H1 (cell line): ENCODE measurements around the gene RASA1. TPM values are rescaled to one million over a fixed set of nuclear protein-coding genes. Genes with fewer than 3 reads are reported as not detected.

Experiments used
- CTCF ChIA-PET: fragments of 300-600 bp; sonication (Branson Sonifier 250); formaldehyde crosslinking; loops from one replicate; lab custom pipeline; 2021; ENCODE audit not compliant: partially characterized antibody; lab: Charles Lee
- POLR2A ChIA-PET: fragments of 300-600 bp; sonication (Branson Sonifier 250); formaldehyde crosslinking; loops from one replicate; lab custom pipeline; 2021; ENCODE audit warnings: inconsistent platforms; ENCODE audit not compliant: partially characterized antibody; lab: Charles Lee
- DNase-seq, 2 experiments: peaks; one replicate each; pipeline versions ENCODE4 v3.0.0 to v3.0.0-alpha.2; 2010 to 2022; ENCODE audit warnings: low spot score in 2 of 2, low read depth in 1 of 2, mixed read lengths in 1 of 2
- FAIRE-seq: peaks from 2 replicates; lab custom pipeline; 2011; peaks lifted over from hg19 to GRCh38; lab: Jason Lieb, UNC
- H2AFZ ChIP-seq: 2 replicates; pipeline ENCODE4 v1.8.1; 2012; ENCODE audit warnings: low read length, inconsistent platforms
- H2AK5ac ChIP-seq: 2 replicates; pipeline ENCODE4 v1.6.1; 2013; ENCODE audit warnings: low read depth, low read length
- H2BK120ac ChIP-seq: replicated peaks from 2 replicates; pipeline ENCODE3; 2013; ENCODE audit warnings: low read depth, low read length, inconsistent platforms
- H2BK12ac ChIP-seq: 2 replicates; pipeline ENCODE4 v1.6.1; 2013; ENCODE audit warnings: low read depth, low read length
- H2BK15ac ChIP-seq: 2 replicates; pipeline ENCODE4 v1.6.1; 2013; ENCODE audit warnings: low read length
- H2BK20ac ChIP-seq: 2 replicates; pipeline ENCODE4 v1.6.1; 2013; ENCODE audit warnings: low read length
- H2BK5ac ChIP-seq: 2 replicates; pipeline ENCODE4 v1.6.1; 2013; ENCODE audit warnings: low read depth, low read length
- H3K14ac ChIP-seq: 2 replicates; pipeline ENCODE4 v1.6.1; 2013; ENCODE audit warnings: inconsistent platforms; ENCODE audit not compliant: insufficient read length
- H3K18ac ChIP-seq: 2 replicates; pipeline ENCODE4 v1.6.1; 2013; ENCODE audit warnings: low read length; ENCODE audit errors: extremely low read depth
- H3K23ac ChIP-seq: 2 replicates; pipeline ENCODE4 v1.6.1; 2013; ENCODE audit warnings: inconsistent platforms; ENCODE audit not compliant: insufficient read length
- H3K23me2 ChIP-seq: 2 replicates; pipeline ENCODE4 v1.6.1; 2013; ENCODE audit warnings: low read depth, low read length
- H3K27ac ChIP-seq: 2 replicates; pipeline ENCODE4 v1.6.1; 2011; ENCODE audit warnings: low read depth, low read length, inconsistent platforms
- H3K27me3 ChIP-seq, 4 experiments: replicated peaks in 1 of 4; 1 replicate in 1 of 4; 2 replicates in 3 of 4; pipeline versions ENCODE4 v1.6.1 to v1.8.1; 2011 to 2013; ENCODE audit warnings: low read length in 3 of 4, mild to moderate bottlenecking in 3 of 4, inconsistent platforms in 2 of 4, mixed read lengths in 2 of 4, moderate library complexity in 1 of 4; ENCODE audit not compliant: control insufficient read depth in 3 of 4, insufficient read depth in 3 of 4; ENCODE audit errors: extremely low read depth in 1 of 4
- H3K36me3 ChIP-seq, 4 experiments: 2 replicates each; pipeline versions ENCODE4 v1.6.1 to v1.8.1; 2011 to 2013; ENCODE audit warnings: mild to moderate bottlenecking in 4 of 4, low read length in 3 of 4, moderate library complexity in 2 of 4, control low read depth in 1 of 4, inconsistent platforms in 1 of 4; ENCODE audit not compliant: insufficient read depth in 4 of 4, control insufficient read depth in 2 of 4
- H3K4ac ChIP-seq: replicated peaks from 2 replicates; pipeline ENCODE3; 2013; ENCODE audit warnings: low read length, low read depth, mixed read lengths, inconsistent platforms; ENCODE audit not compliant: insufficient read length
- H3K4me1 ChIP-seq, 4 experiments: replicated peaks in 1 of 4; 1 replicate in 1 of 4; 2 replicates in 3 of 4; pipeline versions ENCODE4 v1.6.1 to v1.8.1; 2011 to 2013; ENCODE audit warnings: low read length in 3 of 4, inconsistent platforms in 2 of 4, mixed read lengths in 1 of 4; ENCODE audit not compliant: insufficient read depth in 4 of 4, control insufficient read depth in 3 of 4
- H3K4me2 ChIP-seq, 2 experiments: 2 replicates each; pipeline versions ENCODE4 v1.6.1 to v1.8.1; 2011 to 2013; ENCODE audit warnings: low read depth in 2 of 2, low read length in 2 of 2, control low read depth in 1 of 2, inconsistent platforms in 1 of 2, mild to moderate bottlenecking in 1 of 2; ENCODE audit not compliant: insufficient read depth in 1 of 2
- H3K4me3 ChIP-seq, 4 experiments: fragments of 200-600, 300-600 bp in 1 of 4; sonication (generic), shearing (Covaris generic), sonication (Bioruptor Twin) in 1 of 4; 2 replicates each; pipeline versions ENCODE4 v1.5.1 to v1.8.1; 2011 to 2016; ENCODE audit warnings: low read length in 4 of 4, low read depth in 3 of 4, control low read depth in 2 of 4, inconsistent platforms in 2 of 4, mild to moderate bottlenecking in 2 of 4, mixed read lengths in 1 of 4, moderate library complexity in 1 of 4; ENCODE audit not compliant: insufficient read depth in 2 of 4; ENCODE audit errors: extremely low read depth in 1 of 4
- H3K56ac ChIP-seq: replicated peaks from 2 replicates; pipeline ENCODE3; 2013; ENCODE audit warnings: low read depth, mild to moderate bottlenecking, mixed read lengths, low read length, inconsistent platforms; ENCODE audit not compliant: insufficient read length
- H3K79me1 ChIP-seq: 2 replicates; pipeline ENCODE4 v1.6.1; 2013; ENCODE audit warnings: low read depth, low read length, control low read depth
- H3K79me2 ChIP-seq, 2 experiments: 2 replicates each; pipeline versions ENCODE4 v1.6.1 to v1.8.1; 2012 to 2013; ENCODE audit warnings: low read length in 2 of 2, mild to moderate bottlenecking in 2 of 2, inconsistent platforms in 1 of 2; ENCODE audit not compliant: insufficient read depth in 2 of 2, control insufficient read depth in 1 of 2
- H3K9ac ChIP-seq, 4 experiments: replicated peaks in 1 of 4; 1 replicate in 1 of 4; 2 replicates in 3 of 4; pipeline versions ENCODE4 v1.6.1 to v1.8.1; 2011 to 2013; ENCODE audit warnings: low read depth in 3 of 4, low read length in 3 of 4, control low read depth in 2 of 4, mild to moderate bottlenecking in 2 of 4, moderate library complexity in 2 of 4, inconsistent platforms in 1 of 4; ENCODE audit errors: extremely low read depth in 1 of 4
- H3K9me3 ChIP-seq, 2 experiments: 2 replicates each; pipeline versions ENCODE4 v1.6.1 to v1.8.1; 2012 to 2013; ENCODE audit warnings: mild to moderate bottlenecking in 2 of 2, moderate library complexity in 2 of 2, control low read depth in 1 of 2, inconsistent platforms in 1 of 2, low read depth in 1 of 2, low read length in 1 of 2, mixed read lengths in 1 of 2; ENCODE audit not compliant: insufficient read depth in 2 of 2
- H4K20me1 ChIP-seq, 2 experiments: replicated peaks in 1 of 2; 2 replicates each; pipeline versions ENCODE3 to v1.8.1; 2011 to 2013; ENCODE audit warnings: inconsistent platforms in 2 of 2, low read length in 2 of 2, mild to moderate bottlenecking in 1 of 2; ENCODE audit not compliant: insufficient read depth in 2 of 2, control insufficient read depth in 1 of 2
- H4K5ac ChIP-seq: 2 replicates; pipeline ENCODE4 v1.6.1; 2013; ENCODE audit warnings: low read length, low read depth, mixed read lengths, inconsistent platforms; ENCODE audit not compliant: insufficient read length
- H4K8ac ChIP-seq: 2 replicates; pipeline ENCODE4 v1.8.0; 2013; ENCODE audit warnings: mild to moderate bottlenecking, moderate library complexity, low read length, inconsistent platforms; ENCODE audit not compliant: insufficient read depth; ENCODE audit errors: extremely low read depth
- H4K91ac ChIP-seq: replicated peaks from 2 replicates; pipeline ENCODE3; 2013; ENCODE audit warnings: low read length, mixed read lengths, inconsistent platforms; ENCODE audit not compliant: insufficient read length
- BACH1 ChIP-seq: IDR thresholded peaks from 2 replicates; pipeline ENCODE4 v1.6.1; 2012; ENCODE audit warnings: low read length, improper control_type of control experiment
- BCL11A ChIP-seq, 2 experiments: IDR thresholded peaks; one replicate each; pipeline ENCODE4 v1.6.1; 2011; ENCODE audit warnings: low read depth in 2 of 2, low read length in 2 of 2, mild to moderate bottlenecking in 2 of 2
- BRCA1 ChIP-seq: IDR thresholded peaks from 2 replicates; pipeline ENCODE4 v1.6.1; 2012; ENCODE audit warnings: low read depth, low read length, improper control_type of control experiment
- CTBP2 ChIP-seq: IDR thresholded peaks from 2 replicates; pipeline ENCODE4 v1.7.0; 2011; ENCODE audit warnings: borderline replicate concordance, mild to moderate bottlenecking, moderate library complexity, mixed read lengths, low read length; ENCODE audit not compliant: insufficient read depth, insufficient read length
- GTF2F1 ChIP-seq: IDR thresholded peaks from 2 replicates; pipeline ENCODE4 v1.6.1; 2012; ENCODE audit warnings: low read depth, low read length, improper control_type of control experiment, borderline replicate concordance
- HDAC2 ChIP-seq, 2 experiments: fragments of 300-600 bp in 1 of 2; sonication (generic) in 1 of 2; IDR thresholded peaks; 2 replicates each; pipeline ENCODE4 v1.6.1; 2011 to 2012; ENCODE audit warnings: low read depth in 2 of 2, low read length in 2 of 2, mild to moderate bottlenecking in 2 of 2, moderate library complexity in 2 of 2, borderline replicate concordance in 1 of 2, inconsistent platforms in 1 of 2
- HDAC6 ChIP-seq: IDR thresholded peaks from one replicate; pipeline ENCODE4 v1.7.1; 2012; ENCODE audit warnings: low read depth, mild to moderate bottlenecking, inconsistent platforms, low read length, moderate library complexity
- NANOG ChIP-seq: IDR thresholded peaks from 2 replicates; pipeline ENCODE4 v1.6.1; 2011; ENCODE audit warnings: low read length, low read depth, mild to moderate bottlenecking, inconsistent platforms; ENCODE audit not compliant: insufficient read depth, poor library complexity, severe bottlenecking
- SIN3A ChIP-seq, 2 experiments: IDR thresholded peaks in 1 of 2; conservative IDR thresholded peaks in 1 of 2; 2 replicates each; pipeline ENCODE4 v1.6.1; 2011 to 2012; ENCODE audit warnings: low read length in 2 of 2, improper control_type of control experiment in 1 of 2, low read depth in 1 of 2, mild to moderate bottlenecking in 1 of 2
- SIX5 ChIP-seq: IDR thresholded peaks from 2 replicates; pipeline ENCODE4 v1.6.1; 2011; ENCODE audit warnings: mild to moderate bottlenecking, low read depth, low read length
- SP1 ChIP-seq: IDR thresholded peaks from 2 replicates; pipeline ENCODE4 v1.6.1; 2011; ENCODE audit warnings: low read depth, low read length
- SP4 ChIP-seq: IDR thresholded peaks from 2 replicates; pipeline ENCODE4 v1.6.1; 2012; ENCODE audit warnings: low read length, inconsistent platforms
- SRF ChIP-seq: IDR thresholded peaks from 2 replicates; pipeline ENCODE4 v1.6.1; 2011; ENCODE audit warnings: mild to moderate bottlenecking, low read depth, low read length, moderate library complexity
- YY1 ChIP-seq: IDR thresholded peaks from 2 replicates; pipeline ENCODE4 v1.6.1; 2011; ENCODE audit warnings: low read depth, mild to moderate bottlenecking, low read length
- ZNF274 ChIP-seq: IDR thresholded peaks from 2 replicates; pipeline ENCODE4 v1.7.0; 2012; ENCODE audit warnings: low read length, borderline replicate concordance; ENCODE audit errors: extremely low read depth
- WGBS, 2 experiments: shearing (Covaris generic) in 1 of 2; methylation state at CpG; one replicate each; pipeline versions ENCODE4 v1.1.6 to v1.1.7; 2013 to 2015; ENCODE audit warnings: low lambda C conversion rate in 2 of 2, mixed read lengths in 2 of 2, inconsistent platforms in 1 of 2, low coverage in 1 of 2, missing lambda C conversion rate in 1 of 2; ENCODE audit not compliant: insufficient replicate concordance in 2 of 2, insufficient coverage in 1 of 2, insufficient read length in 1 of 2; ENCODE audit errors: extremely low coverage in 1 of 2, missing lambda C conversion rate in 1 of 2; 5-methylcytosine and 5-hydroxymethylcytosine counted together
- polyA plus RNA-seq, 7 experiments: library from polyadenylated mRNA; depleted of rRNA in 3 of 7; stranded (reverse) in 5 of 7; unstranded in 2 of 7; fragments of >200 nt in 5 of 7; fragments of 200-250 nt in 2 of 7; gene quantifications; 1 replicate in 5 of 7; 2 replicates in 1 of 7; 4 replicates in 1 of 7; pipeline versions ENCODE4 v1.2.1 to v1.2.3, GENCODE V29; 2011 to 2013; ENCODE audit warnings: missing spikeins in 2 of 7, mixed read lengths in 2 of 7
- total RNA-seq: library from RNA; stranded (reverse); fragmentation: NEBNext Ultra II Directional; extraction: Animal tissue kit (Norgen Biotek cat#: 25700); gene quantifications from 2 replicates; pipeline ENCODE4 v1.2.1, GENCODE V29; 2021

RASA1 gene
- total and polyA plus RNA-seq, 2 of the 8 experiments (the other 6 are each of a cell fraction or from before 2014, with no cell fraction given): 15.9 to 33.8 TPM

- Histone ChIP-seq H2BK120ac (no peak overlapping the region), H4K20me1 (peaks cover 0 to 2% of the 10 kb centered on the region in 2 experiments), H3K23me2 (no peaks in the 10 kb centered on the region), H2BK5ac (no peak overlapping the region), H2AFZ (no peak overlapping the region), H3K27me3 (no peaks in the 10 kb centered on the region), H3K14ac (no peak overlapping the region), H3K79me2 (peaks cover 10 to 95% of the 10 kb centered on the region in 2 experiments), H3K27ac (no peak overlapping the region), H2BK15ac (no peak overlapping the region), H3K9ac (no peak overlapping the region), H3K79me1 (peaks cover 2% of the 10 kb centered on the region; the same call in 1 of the 2 replicates), H3K56ac (no peak overlapping the region), H4K91ac (no peak overlapping the region), H4K5ac (no peak overlapping the region), H4K8ac (no peak overlapping the region), H3K4me1 (no peaks in the 10 kb centered on the region), H3K36me3 (no peaks in the 10 kb centered on the region), H3K23ac (no peak overlapping the region), H3K18ac (no peak overlapping the region), H3K4me3 (no peak overlapping the region), H2BK20ac (no peak overlapping the region), H3K4ac (no peak overlapping the region), H2AK5ac (no peak overlapping the region), H3K4me2 (no peak overlapping the region), H3K9me3 (no peaks in the 10 kb centered on the region), H2BK12ac (no peak overlapping the region)
- WGBS, 2 experiments: 84% methylated on average over 1 of the region's 1 CpG; no CpG with 5 or more reads in 1 of the 2 experiments
- CTCF ChIA-PET: no interaction called here
- FAIRE-seq (no peak), DNase-seq (no peak)
- POLR2A ChIA-PET: no interaction called here
- TF ChIP-seq ZNF274 (no peak), NANOG (no peak), SP4 (no peak), GTF2F1 (no peak), HDAC6 (no peak), SRF (no peak), BRCA1 (no peak), SIX5 (no peak), HDAC2 (IDR thresholded peaks at IDR 0.05; ENCODE audit: borderline replicate concordance in 1 of 2, low read depth in 2 of 2, low read length in 2 of 2) (no peak), YY1 (no peak), BACH1 (no peak), CTBP2 (no peak), SIN3A (conservative IDR thresholded peaks at IDR 0.05 in 1 of 2, IDR thresholded peaks at IDR 0.05 in 1 of 2; ENCODE audit: low read depth in 1 of 2, low read length in 2 of 2) (no peak), SP1 (no peak), BCL11A (IDR thresholded peaks at IDR 0.05; ENCODE audit: low read depth in 2 of 2, low read length in 2 of 2) (no peak)
Observed at GRCh38 chr5:87276655-87277054, 9.0 kb downstream of the RASA1 start.
